GM12891 (cell line): ENCODE measurements around the gene BHLHE40.

ENCODE experiments used
- PAX5 ChIP-seq: IDR thresholded peaks from 2 replicates; pipeline ENCODE4 v1.6.1; 2011; ENCODE audit warnings: low read length, moderate library complexity, mild to moderate bottlenecking; ENCODE audit not compliant: insufficient read depth, severe bottlenecking
- POLR2A ChIP-seq: IDR thresholded peaks from 2 replicates; pipeline ENCODE4 v1.6.1; 2011; ENCODE audit warnings: low read depth, low read length, control low read depth
- POLR2AphosphoS5 ChIP-seq: IDR thresholded peaks from 2 replicates; pipeline ENCODE4 v1.6.1; 2011; ENCODE audit warnings: low read depth, low read length, control low read depth
- POU2F2 ChIP-seq: IDR thresholded peaks from 2 replicates; pipeline ENCODE4 v1.6.1; 2011; ENCODE audit warnings: low read depth, mild to moderate bottlenecking, control low read depth, low read length, moderate library complexity
- SPI1 ChIP-seq: IDR thresholded peaks from 2 replicates; pipeline ENCODE4 v1.6.1; 2011; ENCODE audit warnings: low read depth, low read length, control low read depth
- TAF1 ChIP-seq: IDR thresholded peaks from 2 replicates; pipeline ENCODE4 v1.6.1; 2011; ENCODE audit warnings: low read depth, low read length, control low read depth

DNA sequence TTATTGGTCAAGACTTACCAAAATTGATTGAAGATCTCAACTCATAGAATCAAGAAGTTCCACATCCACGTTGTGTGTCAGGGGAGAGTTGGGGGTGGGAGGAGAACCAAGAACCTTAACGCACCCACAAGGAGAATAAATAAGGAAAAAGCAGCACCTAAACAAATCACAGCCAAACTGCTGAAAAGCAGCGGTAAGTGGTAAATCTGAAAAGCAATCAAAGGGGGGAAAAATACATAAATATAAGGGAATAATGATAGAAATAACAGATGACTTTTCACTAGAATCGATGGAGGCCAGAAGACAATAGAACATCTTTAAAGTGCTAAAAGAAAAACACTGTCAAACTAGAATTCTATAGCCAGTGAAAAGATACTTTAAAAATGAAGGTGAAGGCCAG is 20.1 kb upstream of the BHLHE40 start:
- TF ChIP-seq POLR2A (no peak), TAF1 (no peak), POLR2AphosphoS5 (no peak), SPI1 (no peak), POU2F2 (no peak), PAX5 (no peak)
